DMS79 treated with DMSO at 0.1 percent for 48 hours (cell line): Measurements from ENCODE around the gene TBC1D12.

ENCODE experiments used
- DNase-seq: peaks from one replicate; lab custom pipeline; 2025; lab: John Stamatoyannopoulos, UW

The TBC1D12 gene

DNA sequence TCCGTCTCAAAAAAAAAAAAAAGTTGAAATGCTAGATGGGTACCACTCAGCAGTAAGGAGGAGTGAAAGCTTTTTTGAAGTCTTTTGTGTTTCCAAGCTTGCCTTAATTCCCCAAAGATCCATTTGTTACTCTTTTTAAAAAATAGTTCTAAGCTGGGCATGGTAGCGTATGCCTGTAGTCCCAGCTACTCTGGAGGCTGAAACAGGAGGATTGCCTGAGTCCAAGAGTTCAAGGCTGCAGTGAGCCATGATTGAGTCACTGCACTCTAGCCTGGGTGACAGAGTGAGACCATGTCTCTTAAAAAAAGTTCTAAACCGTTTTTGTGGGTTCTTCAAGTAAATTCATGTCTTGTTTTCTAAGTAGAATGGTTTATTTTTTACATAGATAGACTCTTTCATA is 5.3 kb downstream of the TBC1D12 start:
- DNase-seq, result no peak

- DNase-seq, result no peak
Observed at GRCh38 chr10:94409021-94409657, 6.8 kb downstream of the TBC1D12 start.

DNA sequence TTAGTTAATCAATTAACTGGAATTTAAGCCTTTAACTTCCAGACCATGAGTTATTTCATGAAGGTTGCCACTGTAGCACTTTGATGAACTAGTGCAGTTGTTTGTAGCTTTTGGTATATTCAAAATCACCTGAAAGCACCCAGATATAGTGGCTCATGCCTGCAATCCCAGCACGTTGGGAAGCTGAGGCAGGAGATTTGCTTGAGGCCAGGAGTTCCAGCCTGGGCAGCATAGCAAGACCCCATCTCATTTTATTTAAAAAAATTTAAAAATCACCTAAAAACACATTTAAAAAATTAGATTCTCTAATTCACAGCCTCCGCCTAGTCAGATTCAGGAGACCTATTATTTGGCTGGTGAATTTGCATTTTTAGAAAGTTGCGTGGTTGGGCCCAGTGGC is 9.0 kb downstream of the TBC1D12 start:
- DNase-seq, result no peak

DNA sequence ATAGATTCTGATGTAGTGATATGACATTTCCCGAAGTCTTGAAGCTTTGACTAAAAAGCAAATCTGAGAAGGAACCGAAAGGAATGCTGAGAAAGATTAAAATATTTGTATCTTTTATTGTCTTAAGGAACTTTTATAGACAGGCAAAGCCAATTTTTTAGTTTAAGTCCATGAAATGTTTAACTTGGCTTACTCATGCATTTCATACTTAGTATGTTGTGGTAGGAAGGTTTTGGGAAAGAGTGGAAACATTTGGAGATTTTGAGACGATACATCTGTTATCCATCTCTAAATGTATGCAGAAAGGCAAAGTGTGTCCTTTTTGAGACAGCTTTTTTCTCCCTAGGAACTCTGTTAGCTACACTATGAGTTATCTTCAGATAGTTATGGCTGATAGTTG is 10.1 kb downstream of the TBC1D12 start:
- no peak for DNase-seq

- no peak for DNase-seq
Observed at GRCh38 chr10:94413361-94413760, 11.0 kb downstream of the TBC1D12 start.

DNA sequence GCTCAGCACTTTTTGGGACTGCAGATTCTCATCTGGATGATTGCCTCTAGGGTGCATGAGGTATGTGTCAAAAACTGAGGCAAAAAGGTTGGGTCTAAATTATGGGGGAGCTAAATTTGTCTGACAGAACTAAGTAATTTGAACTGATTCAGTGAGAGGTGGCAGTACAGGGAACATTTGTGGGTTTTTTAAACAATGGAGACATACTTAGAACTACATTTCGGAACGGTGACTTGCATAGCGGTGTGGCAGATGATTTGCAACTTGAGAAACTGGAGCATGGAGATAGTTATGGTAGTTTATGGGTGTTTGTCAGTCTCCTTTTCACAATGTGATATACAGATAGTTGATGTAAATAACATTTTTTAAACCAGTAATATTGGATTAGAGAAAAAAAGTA is 14.6 kb downstream of the TBC1D12 start:
- DNase-seq, result no peak

GRCh38 chr10:94417321-94417720 is 15.0 kb downstream of the TBC1D12 start:
- no peak for DNase-seq

DNA sequence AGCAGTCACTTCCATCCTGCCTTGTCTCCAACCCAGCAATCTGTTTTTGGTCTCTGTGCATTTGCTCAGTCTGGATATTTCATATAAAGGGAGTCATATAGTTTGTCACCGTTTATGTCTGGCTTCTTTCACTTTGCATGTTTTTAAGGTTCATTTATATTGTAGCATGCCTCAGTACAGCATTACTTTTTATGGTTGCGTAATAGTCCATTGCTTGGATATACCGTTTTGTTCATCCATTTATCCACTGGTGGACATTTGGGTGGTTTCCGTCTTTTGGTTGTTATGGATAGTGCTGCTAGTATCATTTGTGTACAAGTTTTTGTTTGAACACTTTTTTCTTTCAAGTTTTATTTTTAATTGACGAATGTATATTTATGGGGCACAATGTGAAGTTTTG is 18.2 kb downstream of the TBC1D12 start:
- DNase-seq, result no peak

DNA sequence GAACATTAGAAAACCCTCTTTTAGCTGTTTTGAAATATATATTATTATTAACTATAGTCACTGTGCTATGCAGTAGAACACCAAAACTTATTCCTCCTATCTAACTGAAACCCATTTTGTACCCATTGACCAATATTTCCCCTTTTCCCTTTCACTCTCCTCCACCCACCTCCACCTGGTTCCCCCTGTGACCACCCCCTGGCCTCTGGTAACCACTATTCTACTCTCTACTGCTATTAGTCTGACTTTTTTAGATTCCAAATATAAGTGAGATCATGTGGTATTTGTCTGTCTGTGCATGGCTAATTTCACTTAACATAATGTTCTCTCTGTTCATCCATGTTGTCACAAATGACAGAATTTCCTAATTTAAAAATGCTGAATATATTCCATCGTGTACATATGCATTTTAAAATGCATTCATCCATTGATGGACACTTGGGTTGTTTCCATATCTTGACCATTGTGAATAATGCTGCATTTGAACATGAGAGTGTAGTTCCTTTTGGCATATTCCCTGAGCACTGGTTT is 18.7 kb downstream of the TBC1D12 start:
- DNase-seq, result no peak

DNA sequence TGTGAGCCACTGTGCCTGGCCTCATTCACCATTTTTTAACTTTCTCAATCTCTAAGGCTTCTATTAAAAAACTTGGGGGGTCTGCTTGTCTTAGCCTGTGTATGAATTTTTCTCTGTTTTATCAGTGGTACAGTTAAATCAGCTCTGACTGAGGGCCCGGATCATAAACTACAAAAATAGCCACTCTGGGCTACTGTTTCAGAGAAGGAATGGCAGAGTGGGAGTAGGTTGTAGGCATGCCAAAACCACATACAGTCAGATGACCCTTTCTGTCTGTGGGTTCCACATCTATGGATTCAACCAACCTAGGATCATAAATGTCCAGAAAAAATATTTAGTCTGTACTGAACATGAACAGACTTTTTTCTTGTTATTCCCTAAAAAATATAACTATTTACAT is 21.3 kb downstream of the TBC1D12 start:
- DNase-seq, result no peak

GRCh38 chr10:94424714-94425337 is 22.5 kb downstream of the TBC1D12 start:
- DNase-seq, result no peak

- DNase-seq, result no peak
Observed at GRCh38 chr10:94425942-94426341, 23.6 kb downstream of the TBC1D12 start.

- DNase-seq, result no peak
Observed at GRCh38 chr10:94427166-94427565, 24.8 kb downstream of the TBC1D12 start.

GRCh38 chr10:94428766-94429707 is 26.7 kb downstream of the TBC1D12 start:
- DNase-seq, result no peak

- no peak for DNase-seq
Observed at GRCh38 chr10:94430701-94431100, 28.4 kb downstream of the TBC1D12 start.

DNA sequence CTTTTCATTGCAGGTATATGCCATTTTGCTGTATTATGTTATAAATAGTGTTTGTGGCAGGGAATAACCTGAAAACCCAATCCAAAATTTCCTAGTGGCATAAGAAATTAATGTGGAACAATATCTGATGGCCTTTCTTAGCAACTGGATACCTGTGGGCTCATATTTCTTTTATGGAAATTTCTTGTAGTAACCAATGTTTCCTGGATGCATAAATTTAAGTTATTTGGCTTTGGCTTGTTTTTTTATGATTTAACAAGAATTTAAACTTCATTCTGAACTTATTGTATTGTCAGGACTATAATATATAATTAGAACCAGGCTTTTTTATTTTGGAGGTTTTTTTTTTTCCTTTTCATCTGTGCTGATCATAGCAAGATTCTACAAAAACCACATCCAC is 30.1 kb downstream of the TBC1D12 start:
- no peak for DNase-seq

GRCh38 chr10:94439275-94439861 is 37.0 kb downstream of the TBC1D12 start:
- no peak for DNase-seq

GRCh38 chr10:94440096-94440495 is 37.8 kb downstream of the TBC1D12 start:
- no peak for DNase-seq

GRCh38 chr10:94443047-94443446 is 40.7 kb downstream of the TBC1D12 start:
- DNase-seq, result no peak

DNA sequence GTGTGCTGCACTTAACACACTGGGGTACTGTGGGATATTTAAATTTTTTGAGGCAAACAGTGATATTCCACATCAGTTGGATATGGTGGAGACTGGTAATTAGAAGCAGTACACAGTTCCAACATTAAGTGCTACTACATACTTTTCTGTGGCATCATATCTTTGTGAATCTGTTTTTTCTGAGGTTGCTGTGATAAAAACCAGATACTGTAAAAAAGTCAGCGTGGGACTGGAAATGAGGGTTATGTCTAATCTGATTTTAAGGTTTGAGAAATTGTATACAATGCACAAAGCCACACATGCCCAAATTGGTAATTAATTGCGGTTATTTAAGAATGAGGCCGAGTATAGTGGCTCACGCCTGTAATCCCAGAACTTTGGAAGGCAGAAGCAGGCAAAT is 41.2 kb downstream of the TBC1D12 start:
- DNase-seq, result no peak

DNA sequence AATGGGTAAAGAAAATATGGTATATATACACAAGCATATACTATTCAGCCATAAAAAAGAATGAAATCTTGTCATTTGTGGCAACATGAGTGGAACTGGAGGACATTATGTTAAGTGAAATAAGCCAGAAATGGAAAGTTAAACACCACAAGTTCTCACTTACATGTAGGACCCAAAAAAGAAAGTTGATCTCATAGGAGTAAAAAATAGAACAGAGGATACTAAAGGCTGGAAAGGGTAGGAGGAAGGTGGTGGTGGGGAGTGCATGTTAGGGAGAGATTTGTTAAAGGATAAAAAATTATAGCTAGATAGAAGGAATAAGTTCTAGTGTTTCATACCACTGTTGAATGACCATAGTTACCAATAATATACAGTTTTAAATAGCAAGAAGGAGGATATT is 48.4 kb downstream of the TBC1D12 start:
- no peak for DNase-seq

DNA sequence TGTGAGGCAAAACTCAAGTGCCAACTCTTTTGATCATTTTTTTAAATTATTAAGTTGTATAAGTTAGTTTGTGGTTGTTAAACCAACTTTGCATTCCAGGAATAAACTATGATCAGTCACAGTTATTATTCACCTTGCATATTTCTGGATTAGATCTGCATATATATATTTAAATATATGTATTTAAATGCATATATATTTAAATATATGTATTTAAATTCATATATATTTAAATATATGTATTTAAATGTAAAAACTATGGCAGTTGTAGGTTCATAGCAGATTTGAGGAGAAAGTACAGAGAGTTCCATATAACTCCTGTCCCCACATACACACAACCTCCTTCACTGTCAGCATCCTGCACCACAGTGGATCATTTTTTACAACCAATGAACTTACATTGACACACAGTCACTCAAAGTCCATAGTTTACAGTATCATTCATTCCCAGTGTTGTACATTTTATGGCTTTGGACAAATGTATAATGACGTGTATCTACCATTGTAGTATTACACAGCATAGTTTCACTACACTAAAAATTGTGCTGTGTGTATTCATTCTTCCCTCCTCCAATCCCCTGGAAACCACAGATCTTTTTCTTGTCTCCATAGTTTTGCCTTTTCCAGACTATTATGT is 49.7 kb downstream of the TBC1D12 start:
- DNase-seq, result no peak
